ENCODE measurements around the gene ADAMTS17. TPM values are rescaled to one million over a fixed set of nuclear protein-coding genes. Genes with fewer than 3 reads are reported as not detected.

ADAMTS17 gene
- total RNA-seq, 1 experiment from 2014 or later: 0.15 TPM

GRCh38 chr15:99973351-99973750 is 368.4 kb downstream of the ADAMTS17 start:
- intact Hi-C loops (cut with micrococcal nuclease; ENCODE audit: unreplicated experiment): no loop called here
- no peaks in the 10 kb centered on the region for H3K36me3 ChIP-seq (ENCODE audit: insufficient read depth, low read length, poor library complexity, severe bottlenecking)
- H3K27ac ChIP-seq (ENCODE audit: low read depth, low read length, poor library complexity, severe bottlenecking): no peak overlapping the region
- H3K4me1 ChIP-seq (ENCODE audit: insufficient read depth, low read length, poor library complexity, severe bottlenecking): no peaks in the 10 kb centered on the region
- TF ChIP-seq, protein P1, sequence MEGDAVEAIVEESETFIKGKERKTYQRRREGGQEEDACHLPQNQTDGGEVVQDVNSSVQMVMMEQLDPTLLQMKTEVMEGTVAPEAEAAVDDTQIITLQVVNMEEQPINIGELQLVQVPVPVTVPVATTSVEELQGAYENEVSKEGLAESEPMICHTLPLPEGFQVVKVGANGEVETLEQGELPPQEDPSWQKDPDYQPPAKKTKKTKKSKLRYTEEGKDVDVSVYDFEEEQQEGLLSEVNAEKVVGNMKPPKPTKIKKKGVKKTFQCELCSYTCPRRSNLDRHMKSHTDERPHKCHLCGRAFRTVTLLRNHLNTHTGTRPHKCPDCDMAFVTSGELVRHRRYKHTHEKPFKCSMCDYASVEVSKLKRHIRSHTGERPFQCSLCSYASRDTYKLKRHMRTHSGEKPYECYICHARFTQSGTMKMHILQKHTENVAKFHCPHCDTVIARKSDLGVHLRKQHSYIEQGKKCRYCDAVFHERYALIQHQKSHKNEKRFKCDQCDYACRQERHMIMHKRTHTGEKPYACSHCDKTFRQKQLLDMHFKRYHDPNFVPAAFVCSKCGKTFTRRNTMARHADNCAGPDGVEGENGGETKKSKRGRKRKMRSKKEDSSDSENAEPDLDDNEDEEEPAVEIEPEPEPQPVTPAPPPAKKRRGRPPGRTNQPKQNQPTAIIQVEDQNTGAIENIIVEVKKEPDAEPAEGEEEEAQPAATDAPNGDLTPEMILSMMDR (conservative IDR thresholded peaks at IDR 0.05; ENCODE audit: low read depth, low read length): no peak
- TF ChIP-seq EZH2 (IDR thresholded peaks at IDR 0.05; ENCODE audit: borderline replicate concordance, low read depth, low read length, poor library complexity, severe bottlenecking): no peak
- no peaks in the 10 kb centered on the region for H3K27me3 ChIP-seq (replicated peaks; ENCODE audit: insufficient read depth, low read depth, low read length, poor library complexity)
- no peaks in the 10 kb centered on the region for H3K9me3 ChIP-seq (ENCODE audit: low read depth, low read length, poor library complexity, severe bottlenecking)
- POLR2A ChIA-PET (ENCODE audit: low non-redundant PET): no interaction called here
- no peak for DNase-seq (ENCODE audit: low spot score)
- no TSS peak for BruUV-seq (replicated peaks)
- CTCF ChIA-PET: no interaction called here
- H3K4me3 ChIP-seq (ENCODE audit: low read depth, low read length, poor library complexity, severe bottlenecking): no peak overlapping the region

GRCh38 chr15:99970891-99971430 is 370.8 kb downstream of the ADAMTS17 start:
- H3K9me3 ChIP-seq (ENCODE audit: low read depth, low read length, poor library complexity, severe bottlenecking): no peaks in the 10 kb centered on the region
- no peaks in the 10 kb centered on the region for H3K36me3 ChIP-seq (ENCODE audit: insufficient read depth, low read length, poor library complexity, severe bottlenecking)
- ChIA-PET POLR2A (ENCODE audit: low non-redundant PET) (no interaction called here), CTCF (no interaction called here)
- no peaks in the 10 kb centered on the region for H3K27me3 ChIP-seq (replicated peaks; ENCODE audit: insufficient read depth, low read depth, low read length, poor library complexity)
- no peaks in the 10 kb centered on the region for H3K4me1 ChIP-seq (ENCODE audit: insufficient read depth, low read length, poor library complexity, severe bottlenecking)
- no peak for TF ChIP-seq EZH2 (IDR thresholded peaks at IDR 0.05; ENCODE audit: borderline replicate concordance, low read depth, low read length, poor library complexity, severe bottlenecking)
- TF ChIP-seq, protein P1 (conservative IDR thresholded peaks at IDR 0.05; ENCODE audit: low read depth, low read length): no peak
- BruUV-seq (replicated peaks): no TSS peak
- H3K4me3 ChIP-seq (ENCODE audit: low read depth, low read length, poor library complexity, severe bottlenecking): no peak overlapping the region
- intact Hi-C loops (cut with micrococcal nuclease; ENCODE audit: unreplicated experiment): no loop called here
- DNase-seq (ENCODE audit: low spot score): no peak
- H3K27ac ChIP-seq (ENCODE audit: low read depth, low read length, poor library complexity, severe bottlenecking): no peak overlapping the region

DNA sequence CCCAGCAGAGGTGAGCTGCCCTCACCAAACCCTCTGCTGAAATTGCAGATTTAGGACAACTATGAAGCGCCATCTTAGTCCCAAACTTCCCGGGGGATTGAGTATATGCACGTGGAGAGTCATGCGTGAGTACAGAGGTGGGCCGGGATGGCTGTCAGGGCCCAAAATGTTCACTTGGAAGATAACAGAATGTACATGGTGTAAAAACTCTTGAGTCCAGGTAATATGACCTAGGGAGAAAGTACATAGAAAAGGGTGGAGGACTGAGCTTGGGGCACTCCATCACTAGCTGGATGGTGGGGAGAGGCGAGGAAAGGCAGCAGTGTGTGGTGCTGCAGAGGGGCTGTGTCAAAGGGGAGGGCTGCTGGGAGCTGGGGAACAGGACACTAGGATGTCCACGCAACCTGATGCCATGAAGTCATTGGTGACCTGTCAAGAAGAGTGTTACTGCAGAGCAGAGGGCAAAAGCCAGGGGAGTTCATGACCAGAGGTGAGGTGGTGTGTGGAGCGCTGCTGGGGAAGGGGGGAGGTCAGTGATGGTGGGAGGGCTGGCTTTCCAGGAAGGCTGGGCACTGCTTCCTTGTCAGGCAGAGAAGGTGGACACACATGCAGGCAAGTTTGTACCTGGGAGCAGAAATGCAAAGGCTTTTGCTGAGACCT is 372.4 kb downstream of the ADAMTS17 start:
- Histone ChIP-seq H3K36me3 (ENCODE audit: insufficient read depth, low read length, poor library complexity, severe bottlenecking) (no peaks in the 10 kb centered on the region), H3K27ac (ENCODE audit: low read depth, low read length, poor library complexity, severe bottlenecking) (no peak overlapping the region), H3K27me3 (replicated peaks; ENCODE audit: insufficient read depth, low read depth, low read length, poor library complexity) (no peaks in the 10 kb centered on the region), H3K4me3 (ENCODE audit: low read depth, low read length, poor library complexity, severe bottlenecking) (no peak overlapping the region), H3K4me1 (ENCODE audit: insufficient read depth, low read length, poor library complexity, severe bottlenecking) (no peaks in the 10 kb centered on the region), H3K9me3 (ENCODE audit: low read depth, low read length, poor library complexity, severe bottlenecking) (no peaks in the 10 kb centered on the region)
- TF ChIP-seq, protein P1 (conservative IDR thresholded peaks at IDR 0.05; ENCODE audit: low read depth, low read length): no peak
- TF ChIP-seq EZH2 (IDR thresholded peaks at IDR 0.05; ENCODE audit: borderline replicate concordance, low read depth, low read length, poor library complexity, severe bottlenecking): no peak
- ChIA-PET POLR2A (ENCODE audit: low non-redundant PET) (no interaction called here), CTCF (no interaction called here)
- no TSS peak for BruUV-seq (replicated peaks)
- intact Hi-C loops (cut with micrococcal nuclease; ENCODE audit: unreplicated experiment): no loop called here
- DNase-seq (ENCODE audit: low spot score): no peak
